ENCODE results near the gene KCNT2.

The KCNT2 gene

DNA sequence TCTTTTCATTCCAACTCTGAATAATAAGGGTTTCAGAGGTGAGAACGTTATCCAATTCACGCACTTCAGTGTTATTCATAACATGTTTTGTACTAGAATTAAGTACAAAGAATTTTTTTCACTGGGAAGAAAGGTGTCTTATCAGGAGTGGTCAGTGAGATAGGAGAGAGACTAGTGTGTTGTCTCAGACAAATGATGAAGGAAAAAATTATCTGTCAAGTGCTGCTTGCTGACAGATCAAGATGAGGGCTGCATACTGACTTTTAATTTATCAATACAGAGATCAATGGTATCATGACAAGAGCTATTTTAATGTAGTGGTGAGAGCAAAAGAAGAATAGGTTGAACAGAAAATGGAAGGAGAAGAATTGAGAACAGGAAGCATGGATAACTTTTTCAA, 402.4 kb downstream of the KCNT2 start:
- no peak for DNase-seq (ENCODE audit: low read depth in 2 of 2)

- no peak for DNase-seq (ENCODE audit: low read depth in 2 of 2)
These were observed 411.8 kb downstream of the KCNT2 start for GRCh38 chr1:196196486-196196885.

GRCh38 chr1:196193896-196194559, 414.2 kb downstream of the KCNT2 start:
- DNase-seq (ENCODE audit: low read depth in 2 of 2) = no peak

- DNase-seq (ENCODE audit: low read depth in 2 of 2) = no peak
These were observed 424.3 kb downstream of the KCNT2 start for GRCh38 chr1:196183941-196184340.

GRCh38 chr1:196181594-196181878, 426.7 kb downstream of the KCNT2 start:
- no peak for DNase-seq (ENCODE audit: low read depth in 2 of 2)

- no peak for DNase-seq (ENCODE audit: low read depth in 2 of 2)
These were observed 427.2 kb downstream of the KCNT2 start for GRCh38 chr1:196180847-196181593.

DNA sequence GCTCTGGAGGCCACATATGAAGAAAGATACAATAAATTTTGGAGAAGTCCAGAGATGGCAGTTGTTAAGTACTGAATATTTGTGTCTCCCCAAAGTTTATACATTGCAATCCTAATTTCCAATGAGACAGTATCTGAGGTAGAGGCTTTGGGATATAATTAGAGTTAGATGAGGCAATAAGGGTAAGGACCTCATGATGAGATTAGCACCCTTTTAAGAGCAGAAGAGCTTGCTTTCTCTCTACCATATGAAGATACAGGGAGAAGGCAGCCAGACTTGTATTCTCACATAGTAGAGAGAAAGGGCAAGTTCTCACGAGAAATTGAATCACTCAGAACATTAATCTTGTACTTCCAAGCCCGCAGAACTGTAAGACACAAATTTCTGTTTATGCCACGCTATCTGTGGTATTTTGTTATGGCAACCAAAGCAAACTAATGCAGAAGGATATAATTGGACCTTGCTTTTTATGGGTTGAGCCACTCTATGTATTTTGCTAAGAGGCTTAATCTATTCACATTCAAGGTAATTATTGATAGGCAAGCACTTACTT, 430.1 kb downstream of the KCNT2 start:
- no peak for DNase-seq (ENCODE audit: low read depth in 2 of 2)
